Ovary (tissue), 9 donors: ENCODE data around the gene HDLBP. TPM values are rescaled to one million over a fixed set of nuclear protein-coding genes. Genes with fewer than 3 reads are reported as not detected.

Source experiments
- DNase-seq, 5 donors: peaks; one replicate each; pipeline ENCODE4 v3.0.0-alpha.2; 2019 to 2020
- H3K27ac ChIP-seq, 2 donors: fragments of 200-600 bp; one replicate each; pipeline versions ENCODE4 v1.5.1 to v1.8.0; 2019 to 2022
- H3K27me3 ChIP-seq: fragments of 200-600 bp; one replicate; pipeline ENCODE4 v1.8.0; 2022
- H3K36me3 ChIP-seq: fragments of 200-600 bp; sonication (generic); one replicate; pipeline ENCODE4 v1.5.1; 2019
- H3K4me1 ChIP-seq: one replicate; pipeline ENCODE4 v1.8.1; 2013; ENCODE audit warnings: mild to moderate bottlenecking, moderate library complexity; ENCODE audit not compliant: insufficient read depth
- H3K4me3 ChIP-seq: fragments of 200-600 bp; sonication (generic); one replicate; pipeline ENCODE4 v1.5.1; 2017
- H3K9me3 ChIP-seq, 2 donors: fragments of 200-600 bp in 1 of 2; sonication (generic) in 1 of 2; one replicate each; pipeline versions ENCODE4 v1.5.1 to v1.8.1; 2013 to 2019; ENCODE audit warnings: mild to moderate bottlenecking in 1 of 2, moderate library complexity in 1 of 2
- CTCF ChIP-seq, 3 donors: fragments of 450-650 bp in 2 of 3; fragments of 200-600 bp in 1 of 3; IDR thresholded peaks; one replicate each; pipeline versions ENCODE4 v1.5.1 to v1.8.0; 2016 to 2022; ENCODE audit warnings: antibody characterized with exemption in 3 of 3, mild to moderate bottlenecking in 1 of 3
- EP300 ChIP-seq: sonication (generic); formaldehyde crosslinking; IDR thresholded peaks from one replicate; pipeline ENCODE4 v1.6.1; 2017; ENCODE audit warnings: antibody characterized with exemption
- POLR2A ChIP-seq: fragments of 450-650 bp; IDR thresholded peaks from one replicate; pipeline ENCODE4 v1.6.1; 2017; ENCODE audit warnings: antibody characterized with exemption, mild to moderate bottlenecking, moderate library complexity
- WGBS, 3 donors: extraction: QIAGEN DNeasy Blood & Tissue Kit in 1 of 3; methylation state at CpG; one replicate each; pipeline versions ENCODE4 v1.1.5 to v1.1.7; 2013 to 2017; 5-methylcytosine and 5-hydroxymethylcytosine counted together
- intact Hi-C, 4 donors: fragments of 100-400 bp; cut with DNase I; formaldehyde crosslinking; loops; one replicate each; pipeline versions ENCODE4 v1.11.0 to v1.15.1; 2022 to 2023
- polyA plus RNA-seq, 2 donors: library from polyadenylated mRNA; stranded (reverse); fragments of 200-250 nt in 1 of 2; fragments of 350-450 nt in 1 of 2; fragmentation: Illumina TruSeq in 1 of 2; extraction: RNeasy Lipid Tissue Mini Kit (QIAGEN cat#74804) in 1 of 2; gene quantifications; one replicate each; pipeline ENCODE4 v1.2.3, GENCODE V29; 2013 to 2014
- total RNA-seq, 7 donors: library from RNA; depleted of rRNA in 2 of 7; stranded (reverse); fragments of >200 nt in 2 of 7; fragmentation: NEBNext Ultra II Directional in 3 of 7; extraction: Animal tissue kit (Norgen Biotek cat#: 25700) in 3 of 7; gene quantifications; one replicate each; pipeline versions ENCODE4 v1.1.0 to v1.2.4, GENCODE V29; 2016 to 2023
- donor health status: DM: no; HTN: no; CAD: no; lungs with moderate emphysema.
- donor health status: DM: no; HTN: no; CAD: no.
- donor health status: Bipolar disorder and iron deficiency.
- donor health status: DM: yes; HTN: yes; CAD: no.
- donor health status: DM: no; HTN: no; CAD: no.
- donor health status: DM: yes; HTN: yes; CAD: no.

Gene HDLBP
- total and polyA plus RNA-seq, 9 donors, result 145 to 616 (median 359) TPM

- no peaks in the 10 kb centered on the region for H3K9me3 ChIP-seq
- intact Hi-C loops, result no loop called here
- no peak for TF ChIP-seq EP300
- TF ChIP-seq CTCF (IDR thresholded peaks at IDR 0.05), result no peak
- TF ChIP-seq POLR2A, result no peak
- DNase-seq, result no peak
- no peak overlapping the region for H3K4me3 ChIP-seq
- no peaks in the 10 kb centered on the region for H3K36me3 ChIP-seq
- no peaks in the 10 kb centered on the region for H3K27me3 ChIP-seq
- H3K27ac ChIP-seq, result no peak overlapping the region
- peaks cover 2% of the 10 kb centered on the region for H3K4me1 ChIP-seq
- 56 to 68% (median 65%) methylated on average over 6 of the region's 6 CpGs for WGBS, 3 donors
Observed at GRCh38 chr2:241291977-241292376, 23.5 kb downstream of the HDLBP start.

GRCh38 chr2:241291153-241291552, 24.3 kb downstream of the HDLBP start:
- H3K27me3 ChIP-seq, result no peaks in the 10 kb centered on the region
- peaks cover 2% of the 10 kb centered on the region for H3K4me1 ChIP-seq
- H3K9me3 ChIP-seq, result no peaks in the 10 kb centered on the region
- H3K4me3 ChIP-seq, result no peak overlapping the region
- TF ChIP-seq CTCF (IDR thresholded peaks at IDR 0.05), result no peak
- no peak for TF ChIP-seq POLR2A
- TF ChIP-seq EP300, result no peak
- no peak for DNase-seq
- H3K36me3 ChIP-seq, result no peaks in the 10 kb centered on the region
- 92 to 94% (median 94%) methylated on average over 6 of the region's 6 CpGs for WGBS, 3 donors
- intact Hi-C loops, result no loop called here
- no peak overlapping the region for H3K27ac ChIP-seq

- no peaks in the 10 kb centered on the region for H3K27me3 ChIP-seq
- WGBS, 3 donors, result 41 to 48% (median 46%) methylated on average over 3 of the region's 3 CpGs
- TF ChIP-seq CTCF (IDR thresholded peaks at IDR 0.05) (no peak), POLR2A (no peak), EP300 (no peak)
Observed at GRCh38 chr2:241289597-241289996, 25.9 kb downstream of the HDLBP start.

GRCh38 chr2:241289053-241289452, 26.4 kb downstream of the HDLBP start:
- Histone ChIP-seq H3K27me3 (no peaks in the 10 kb centered on the region), H3K36me3 (no peaks in the 10 kb centered on the region), H3K4me1 (peaks cover 2% of the 10 kb centered on the region), H3K4me3 (no peak overlapping the region), H3K27ac (no peak overlapping the region), H3K9me3 (no peaks in the 10 kb centered on the region)
- DNase-seq, result no peak
- WGBS, 3 donors, result 76 to 81% (median 79%) methylated on average over 4 of the region's 4 CpGs
- intact Hi-C loops, result no loop called here
- TF ChIP-seq POLR2A (no peak), CTCF (IDR thresholded peaks at IDR 0.05) (no peak), EP300 (no peak)

More at GRCh38 chr2:241289597-241289996, 25.9 kb downstream of the HDLBP start:
- Histone ChIP-seq H3K9me3 (no peaks in the 10 kb centered on the region), H3K4me1 (peaks cover 2% of the 10 kb centered on the region), H3K4me3 (no peak overlapping the region), H3K27ac (no peak overlapping the region), H3K36me3 (no peaks in the 10 kb centered on the region)
- DNase-seq, result no peak
- intact Hi-C loops, result no loop called here
